ENCODE results near the gene SPEG.
"Not testable (repeated sequence)": the region's sequence is repeated elsewhere in the genome, so short reads cannot be mapped to it uniquely, and the experiment has no call there.

Gene SPEG

GRCh38 chr2:219434718-219435525 lies at the start of gene SPEG:
Gene SPEG, plus strand, starts transcription at chr2:219434843. Its CDS starts 135 bp downstream, at chr2:219434978.
- DNase-seq (ENCODE audit: low read depth): no peak

- DNase-seq (ENCODE audit: low read depth): peak; percentile 37
Observed at GRCh38 chr2:219384859-219385258, 49.8 kb upstream of the SPEG start.

- no peak for DNase-seq (ENCODE audit: low read depth)
Observed at GRCh38 chr2:219385958-219386520, 48.6 kb upstream of the SPEG start.

GRCh38 chr2:219386532-219387280 lies 47.9 kb upstream of the SPEG start:
- no peak for DNase-seq (ENCODE audit: low read depth)

- peak; percentile 91 for DNase-seq (ENCODE audit: low read depth)
Observed at GRCh38 chr2:219387306-219388120, 47.1 kb upstream of the SPEG start, which contains the start of gene DNPEP. Gene DNPEP, minus strand, starts transcription at chr2:219387912. Its CDS starts 118 bp downstream, at chr2:219387794.

- peak; percentile 98 for DNase-seq (ENCODE audit: low read depth)
Observed at GRCh38 chr2:219388121-219388906, 46.3 kb upstream of the SPEG start.

- no peak for DNase-seq (ENCODE audit: low read depth)
Observed at GRCh38 chr2:219388907-219389156, 45.8 kb upstream of the SPEG start.

- no peak for DNase-seq (ENCODE audit: low read depth)
Observed at GRCh38 chr2:219392754-219393153, 41.9 kb upstream of the SPEG start.

- DNase-seq (ENCODE audit: low read depth): not testable (repeated sequence)
Observed at GRCh38 chr2:219395056-219395455, 39.6 kb upstream of the SPEG start.

GRCh38 chr2:219395609-219396008 lies 39.0 kb upstream of the SPEG start:
- no peak for DNase-seq (ENCODE audit: low read depth)

- DNase-seq (ENCODE audit: low read depth): no peak
Observed at GRCh38 chr2:219396863-219397457, 37.7 kb upstream of the SPEG start.

GRCh38 chr2:219398721-219399363 lies 35.8 kb upstream of the SPEG start:
- DNase-seq (ENCODE audit: low read depth): peak; percentile 30

- no peak for DNase-seq (ENCODE audit: low read depth)
Observed at GRCh38 chr2:219399716-219400478, 34.7 kb upstream of the SPEG start.

GRCh38 chr2:219400562-219400961 lies 34.1 kb upstream of the SPEG start:
- no peak for DNase-seq (ENCODE audit: low read depth)

- DNase-seq (ENCODE audit: low read depth): no peak
Observed at GRCh38 chr2:219401606-219402005, 33.0 kb upstream of the SPEG start.

GRCh38 chr2:219402665-219403515 lies 31.8 kb upstream of the SPEG start:
- DNase-seq (ENCODE audit: low read depth): peak; percentile 71

GRCh38 chr2:219403861-219404260 lies 30.8 kb upstream of the SPEG start:
- no peak for DNase-seq (ENCODE audit: low read depth)

- DNase-seq (ENCODE audit: low read depth): no peak
Observed at GRCh38 chr2:219404291-219404910, 30.2 kb upstream of the SPEG start.
